GM12891 (cell line): ENCODE results near the gene COL6A3.
A peak's percentile ranks its signal among the peaks of the same experiment; 100 is the strongest.

Source experiments
- DNase-seq: peaks from one replicate; pipeline ENCODE4 v3.0.0; 2011; ENCODE audit warnings: low spot score; ENCODE audit not compliant: insufficient read length
- FAIRE-seq: peaks from 2 replicates; lab custom pipeline; 2011; peaks lifted over from hg19 to GRCh38; lab: Jason Lieb, UNC
- PAX5 ChIP-seq: IDR thresholded peaks from 2 replicates; pipeline ENCODE4 v1.6.1; 2011; ENCODE audit warnings: low read length, moderate library complexity, mild to moderate bottlenecking; ENCODE audit not compliant: insufficient read depth, severe bottlenecking
- POLR2A ChIP-seq: IDR thresholded peaks from 2 replicates; pipeline ENCODE4 v1.6.1; 2011; ENCODE audit warnings: low read depth, low read length, control low read depth
- POLR2AphosphoS5 ChIP-seq: IDR thresholded peaks from 2 replicates; pipeline ENCODE4 v1.6.1; 2011; ENCODE audit warnings: low read depth, low read length, control low read depth
- POU2F2 ChIP-seq: IDR thresholded peaks from 2 replicates; pipeline ENCODE4 v1.6.1; 2011; ENCODE audit warnings: low read depth, mild to moderate bottlenecking, control low read depth, low read length, moderate library complexity
- SPI1 ChIP-seq: IDR thresholded peaks from 2 replicates; pipeline ENCODE4 v1.6.1; 2011; ENCODE audit warnings: low read depth, low read length, control low read depth
- TAF1 ChIP-seq: IDR thresholded peaks from 2 replicates; pipeline ENCODE4 v1.6.1; 2011; ENCODE audit warnings: low read depth, low read length, control low read depth

Gene COL6A3

GRCh38 chr2:237432484-237433092 is 18.6 kb upstream of the COL6A3 start:
- no peak for FAIRE-seq
- no peak for TF ChIP-seq POLR2AphosphoS5
- TF ChIP-seq POU2F2, result no peak
- no peak for TF ChIP-seq SPI1
- no peak for TF ChIP-seq TAF1

DNA sequence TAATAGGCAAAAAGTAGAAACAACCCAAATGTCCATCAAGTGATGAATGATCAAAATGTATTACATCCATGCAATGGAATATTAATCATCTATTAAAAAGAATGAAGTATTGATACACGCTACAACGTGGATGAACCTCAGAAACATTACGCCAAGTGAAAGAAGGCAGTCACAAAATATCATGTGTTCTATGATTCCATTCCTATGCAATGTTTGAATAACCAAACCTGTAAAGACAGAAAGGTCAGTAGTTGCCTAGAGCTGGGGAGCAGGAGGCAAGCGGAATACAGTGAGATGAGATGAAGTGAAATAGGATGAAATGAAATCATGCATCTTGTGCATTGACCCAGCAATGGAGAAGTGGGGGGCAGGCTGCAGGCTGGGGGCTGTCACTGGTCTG is 17.9 kb upstream of the COL6A3 start:
- no peak for TF ChIP-seq SPI1
- no peak for TF ChIP-seq POLR2AphosphoS5
- TF ChIP-seq TAF1, result no peak
- no peak for TF ChIP-seq POLR2A
- no peak for TF ChIP-seq PAX5
- TF ChIP-seq POU2F2, result no peak
- DNase-seq (no peak), FAIRE-seq (no peak)

More at GRCh38 chr2:237432484-237433092, 18.6 kb upstream of the COL6A3 start:
- DNase-seq, result no peak

DNA sequence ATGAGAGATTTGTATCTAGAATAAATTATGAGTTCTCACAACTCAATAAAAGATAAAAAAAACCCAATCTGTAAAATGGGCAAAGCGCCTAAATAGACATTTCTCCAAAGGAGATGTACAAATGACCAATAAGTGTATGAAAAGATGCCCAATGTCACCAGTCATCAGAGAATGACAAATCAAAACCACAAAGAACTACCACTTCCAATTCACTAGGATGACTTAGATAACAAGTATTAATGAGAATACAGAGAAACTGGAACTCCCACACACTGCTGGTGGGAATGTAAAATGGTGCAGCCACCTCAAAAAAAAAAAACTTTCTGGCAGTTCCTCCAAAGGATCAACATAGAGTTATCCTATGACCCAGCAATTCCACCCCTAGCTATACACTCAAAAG is 17.4 kb upstream of the COL6A3 start:
- FAIRE-seq (no peak), DNase-seq (no peak)
- TF ChIP-seq POLR2AphosphoS5 (no peak), SPI1 (no peak), TAF1 (no peak), PAX5 (no peak), POU2F2 (no peak), POLR2A (no peak)

GRCh38 chr2:237430861-237431260 is 16.9 kb upstream of the COL6A3 start:
- DNase-seq (no peak), FAIRE-seq (no peak)
- no peak for TF ChIP-seq POU2F2
- TF ChIP-seq TAF1, result no peak
- no peak for TF ChIP-seq POLR2AphosphoS5
- TF ChIP-seq PAX5, result no peak
- TF ChIP-seq POLR2A, result no peak

DNA sequence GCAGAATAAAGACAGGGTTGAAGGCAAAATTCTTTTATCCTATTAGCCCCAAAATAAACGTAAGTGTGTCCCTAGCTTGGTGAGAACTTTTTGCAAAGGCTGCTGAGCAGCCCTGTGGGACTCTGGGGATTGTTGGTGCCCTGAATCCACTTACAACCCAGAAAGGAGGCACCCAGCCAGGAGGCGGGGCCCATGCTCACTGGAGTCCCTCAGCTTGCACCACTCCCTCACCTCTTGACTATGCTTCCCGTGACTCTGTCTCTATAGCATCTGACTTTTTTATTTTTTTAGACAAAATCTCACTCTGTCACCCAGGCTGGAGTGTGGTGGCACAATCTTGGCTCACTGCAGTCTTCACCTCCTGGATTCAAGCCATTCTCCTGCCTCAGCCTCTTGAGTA is 15.8 kb upstream of the COL6A3 start:
- FAIRE-seq (no peak), DNase-seq (no peak)
- TF ChIP-seq PAX5, result no peak
- TF ChIP-seq TAF1, result no peak
- TF ChIP-seq POLR2A, result no peak
- TF ChIP-seq POU2F2, result no peak
- TF ChIP-seq SPI1, result no peak
- TF ChIP-seq POLR2AphosphoS5, result no peak

- DNase-seq (no peak), FAIRE-seq (peak; percentile 5)
- no peak for TF ChIP-seq POLR2AphosphoS5
- no peak for TF ChIP-seq PAX5
- no peak for TF ChIP-seq TAF1
- no peak for TF ChIP-seq SPI1
- TF ChIP-seq POLR2A, result no peak
- TF ChIP-seq POU2F2, result no peak
Observed at GRCh38 chr2:237427769-237428506, 14.0 kb upstream of the COL6A3 start.

DNA sequence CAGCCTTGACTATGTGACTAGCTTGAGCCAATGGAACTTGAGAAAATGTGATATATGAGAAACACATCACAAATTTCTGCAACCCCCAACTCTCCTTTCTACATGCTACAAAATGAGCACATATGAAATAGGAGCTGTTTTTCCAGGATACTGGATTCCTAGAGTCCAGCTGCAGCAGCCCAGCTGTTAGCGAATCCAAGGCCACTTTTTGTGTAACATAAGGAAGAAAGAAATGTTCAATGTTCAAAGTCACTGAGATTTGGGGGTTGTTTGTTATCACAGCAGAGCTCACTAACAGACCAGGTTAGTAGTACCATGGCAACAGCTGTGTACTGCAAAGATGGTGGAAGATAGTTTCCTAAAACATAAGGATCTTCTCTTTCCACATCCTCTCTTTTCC is 12.6 kb upstream of the COL6A3 start:
- DNase-seq (no peak), FAIRE-seq (no peak)
- TF ChIP-seq PAX5, result no peak
- TF ChIP-seq TAF1, result no peak
- no peak for TF ChIP-seq POLR2AphosphoS5
- TF ChIP-seq SPI1, result no peak
- TF ChIP-seq POLR2A, result no peak
- TF ChIP-seq POU2F2, result no peak

- TF ChIP-seq POLR2AphosphoS5 (no peak), POLR2A (no peak), PAX5 (no peak), SPI1 (no peak), POU2F2 (no peak), TAF1 (no peak)
- DNase-seq, result no peak
- no peak for FAIRE-seq
Observed at GRCh38 chr2:237425320-237425719, 11.4 kb upstream of the COL6A3 start.

DNA sequence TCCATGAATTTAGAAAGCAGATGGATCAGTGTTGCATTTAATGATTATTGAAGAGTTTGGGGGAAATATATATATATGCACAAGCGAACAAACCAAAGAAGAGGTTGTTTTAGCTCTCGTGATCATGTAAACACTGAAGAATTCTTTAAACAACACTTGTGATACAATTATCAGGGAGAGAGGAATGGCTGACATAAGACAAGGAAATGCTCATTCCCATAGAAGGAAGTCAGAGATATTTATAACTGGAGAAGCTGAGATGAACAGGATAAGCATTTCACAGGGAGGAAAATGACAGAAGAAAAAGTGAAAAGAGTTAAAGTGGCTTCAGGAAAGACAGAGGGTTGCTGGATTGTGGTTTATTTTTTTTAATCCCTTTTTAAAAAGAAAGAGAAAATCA is 10.6 kb upstream of the COL6A3 start:
- no peak for TF ChIP-seq POLR2A
- TF ChIP-seq TAF1, result no peak
- no peak for TF ChIP-seq POLR2AphosphoS5
- no peak for TF ChIP-seq SPI1
- no peak for TF ChIP-seq POU2F2
- no peak for TF ChIP-seq PAX5
- DNase-seq, result no peak
- FAIRE-seq, result no peak
